H9 (cell line): Measurements from ENCODE around the gene ZC3H12D. TPM values are rescaled to one million over a fixed set of nuclear protein-coding genes. Genes with fewer than 3 reads are reported as not detected.

Source experiments
- DNase-seq: peaks from one replicate; pipeline ENCODE4 v3.0.0-alpha.2; 2017
- H2AFZ ChIP-seq: one replicate; pipeline ENCODE4 v1.6.1; 2013; ENCODE audit warnings: mild to moderate bottlenecking, low read length, control low read depth, moderate library complexity
- H2AK5ac ChIP-seq: 2 replicates; pipeline ENCODE4 v1.6.1; 2013; ENCODE audit warnings: low read length, control low read depth, mixed read lengths; ENCODE audit not compliant: insufficient read length
- H2BK120ac ChIP-seq: one replicate; pipeline ENCODE4 v1.6.1; 2013; ENCODE audit warnings: low read depth, mild to moderate bottlenecking, low read length, control low read depth, inconsistent platforms; ENCODE audit not compliant: poor library complexity, severe bottlenecking
- H2BK12ac ChIP-seq: 2 replicates; pipeline ENCODE4 v1.6.1; 2013; ENCODE audit warnings: low read length, control low read depth, mixed read lengths, low read depth; ENCODE audit not compliant: insufficient read length
- H2BK15ac ChIP-seq: 2 replicates; pipeline ENCODE4 v1.6.1; 2013; ENCODE audit warnings: low read depth, low read length, control low read depth
- H2BK20ac ChIP-seq: one replicate; pipeline ENCODE4 v1.6.1; 2013; ENCODE audit warnings: low read depth, mild to moderate bottlenecking, low read length, control low read depth, inconsistent platforms; ENCODE audit not compliant: poor library complexity, severe bottlenecking
- H2BK5ac ChIP-seq: 2 replicates; pipeline ENCODE4 v1.6.1; 2013; ENCODE audit warnings: low read length, control low read depth, mixed read lengths; ENCODE audit not compliant: insufficient read length
- H3K14ac ChIP-seq: 2 replicates; pipeline ENCODE4 v1.6.1; 2013; ENCODE audit warnings: low read length, control low read depth; ENCODE audit not compliant: insufficient read depth
- H3K18ac ChIP-seq: 2 replicates; pipeline ENCODE4 v1.6.1; 2013; ENCODE audit warnings: low read depth, mild to moderate bottlenecking, mixed read lengths, low read length, control low read depth; ENCODE audit not compliant: insufficient read length
- H3K23ac ChIP-seq: 2 replicates; pipeline ENCODE4 v1.6.1; 2013; ENCODE audit warnings: low read length, control low read depth, mixed read lengths, low read depth; ENCODE audit not compliant: insufficient read length
- H3K23me2 ChIP-seq: 2 replicates; pipeline ENCODE4 v1.6.1; 2013; ENCODE audit warnings: low read depth, mild to moderate bottlenecking, mixed read lengths, low read length, control low read depth; ENCODE audit not compliant: insufficient read length, poor library complexity, severe bottlenecking
- H3K27ac ChIP-seq: 2 replicates; pipeline ENCODE4 v1.5.1; 2013; ENCODE audit warnings: low read length, control low read depth, mixed read lengths, low read depth; ENCODE audit not compliant: insufficient read length
- H3K27me3 ChIP-seq: 2 replicates; pipeline ENCODE4 v1.6.1; 2013; ENCODE audit warnings: low read length, control low read depth, inconsistent platforms; ENCODE audit not compliant: insufficient read depth
- H3K4ac ChIP-seq: 2 replicates; pipeline ENCODE4 v1.6.1; 2013; ENCODE audit warnings: low read depth, mild to moderate bottlenecking, control low read depth, inconsistent platforms, low read length, moderate library complexity
- H3K4me1 ChIP-seq: 2 replicates; pipeline ENCODE4 v1.6.1; 2013; ENCODE audit warnings: low read length, control low read depth, inconsistent platforms; ENCODE audit not compliant: insufficient read depth
- H3K4me2 ChIP-seq: 2 replicates; pipeline ENCODE4 v1.6.1; 2013; ENCODE audit warnings: low read length, control low read depth, mixed read lengths; ENCODE audit not compliant: insufficient read length, insufficient read depth
- H3K56ac ChIP-seq: 2 replicates; pipeline ENCODE4 v1.6.1; 2013; ENCODE audit warnings: low read depth, mild to moderate bottlenecking, mixed read lengths, low read length, control low read depth; ENCODE audit not compliant: insufficient read length
- H3K79me1 ChIP-seq: 2 replicates; pipeline ENCODE4 v1.6.1; 2013; ENCODE audit warnings: low read depth, mild to moderate bottlenecking, moderate library complexity, low read length, control low read depth, inconsistent platforms; ENCODE audit not compliant: insufficient read depth, poor library complexity, severe bottlenecking
- H3K79me2 ChIP-seq: 2 replicates; pipeline ENCODE4 v1.6.1; 2013; ENCODE audit warnings: low read length, control low read depth, inconsistent platforms; ENCODE audit not compliant: insufficient read depth
- H3K9ac ChIP-seq: 2 replicates; pipeline ENCODE4 v1.6.1; 2013; ENCODE audit warnings: low read length, control low read depth, mixed read lengths; ENCODE audit not compliant: insufficient read length; ENCODE audit errors: extremely low read depth
- H3K9me3 ChIP-seq: one replicate; pipeline ENCODE4 v1.6.1; 2013; ENCODE audit warnings: low read depth, low read length, inconsistent platforms; ENCODE audit not compliant: control insufficient read depth
- H3T11ph ChIP-seq: one replicate; pipeline ENCODE4 v1.6.1; 2013; ENCODE audit warnings: mild to moderate bottlenecking, low read length, control low read depth, inconsistent platforms
- H4K20me1 ChIP-seq: one replicate; pipeline ENCODE4 v1.6.1; 2013; ENCODE audit not compliant: control insufficient read depth, insufficient read length, insufficient read depth
- H4K5ac ChIP-seq: 2 replicates; pipeline ENCODE4 v1.6.1; 2013; ENCODE audit warnings: low read depth, mild to moderate bottlenecking, mixed read lengths, low read length, control low read depth; ENCODE audit not compliant: insufficient read length
- H4K8ac ChIP-seq: replicated peaks from 2 replicates; pipeline ENCODE4 v1.6.1; 2013; ENCODE audit warnings: low read length, control low read depth, mixed read lengths, low read depth; ENCODE audit not compliant: insufficient read length
- H4K91ac ChIP-seq: 2 replicates; pipeline ENCODE4 v1.6.1; 2013; ENCODE audit warnings: low read depth, mild to moderate bottlenecking, moderate library complexity, mixed read lengths, low read length, control low read depth; ENCODE audit not compliant: insufficient read length
- H3K27ac Mint-ChIP-seq, 3 experiments: 2 replicates in 2 of 3; 3 replicates in 1 of 3; pipeline ENCODE4 v1.8.0; 2020 to 2021; ENCODE audit warnings: mixed read lengths in 3 of 3, mild to moderate bottlenecking in 1 of 3, moderate library complexity in 1 of 3
- H3K27me3 Mint-ChIP-seq: 2 replicates; pipeline ENCODE4 v1.8.0; 2021; ENCODE audit warnings: low read depth, mild to moderate bottlenecking, moderate library complexity, mixed read lengths
- H3K36me3 Mint-ChIP-seq, 3 experiments: 2 replicates in 2 of 3; 3 replicates in 1 of 3; pipeline ENCODE4 v1.8.0; 2020 to 2021; ENCODE audit warnings: low read depth in 3 of 3, mixed read lengths in 3 of 3; ENCODE audit not compliant: insufficient read depth in 1 of 3
- H3K4me1 Mint-ChIP-seq, 2 experiments: 2 replicates each; pipeline ENCODE4 v1.8.0; 2020; ENCODE audit warnings: mixed read lengths in 2 of 2
- H3K4me3 Mint-ChIP-seq, 2 experiments: 2 replicates in 1 of 2; 3 replicates in 1 of 2; pipeline ENCODE4 v1.8.0; 2020 to 2021; ENCODE audit warnings: mild to moderate bottlenecking in 2 of 2, mixed read lengths in 2 of 2, moderate library complexity in 1 of 2
- H3K9me3 Mint-ChIP-seq, 2 experiments: 2 replicates in 1 of 2; 3 replicates in 1 of 2; pipeline ENCODE4 v1.8.0; 2020; ENCODE audit warnings: mild to moderate bottlenecking in 2 of 2, mixed read lengths in 2 of 2, moderate library complexity in 1 of 2
- CTCF ChIP-seq: fragments of 200-600 bp; sonication (generic); conservative IDR thresholded peaks from 3 replicates; pipeline ENCODE4 v1.8.0; 2021; ENCODE audit warnings: antibody characterized with exemption, mild to moderate bottlenecking
- WGBS: extraction: QIAGEN DNeasy Blood & Tissue Kit; methylation state at CpG from one replicate; pipeline ENCODE4 v1.1.7; 2013; ENCODE audit warnings: missing lambda C conversion rate, low lambda C conversion rate, mixed read lengths; ENCODE audit not compliant: insufficient read length; ENCODE audit errors: extremely low coverage; 5-methylcytosine and 5-hydroxymethylcytosine counted together
- total RNA-seq: library from RNA; stranded (reverse); gene quantifications from 2 replicates; pipeline ENCODE4 v1.2.1, GENCODE V29; 2021

The ZC3H12D gene
- total RNA-seq, 1 experiment from 2014 or later, result 0.07 TPM

GRCh38 chr6:149488815-149489214 lies 4.0 kb upstream of the ZC3H12D start:
- no peaks in the 10 kb centered on the region for H3K4me1 ChIP-seq
- WGBS, result no CpG with 5 or more reads among the region's 3 CpGs
- no peaks in the 10 kb centered on the region for H3K9me3 ChIP-seq
- no peaks in the 10 kb centered on the region for H4K20me1 ChIP-seq
- no peaks in the 10 kb centered on the region for H3K27me3 ChIP-seq
- H4K5ac ChIP-seq, result no peak overlapping the region
- H3K4ac ChIP-seq, result no peak overlapping the region
- H2BK120ac ChIP-seq, result no peak overlapping the region
- no peaks in the 10 kb centered on the region for H3K9me3 Mint-ChIP-seq
- H3K36me3 Mint-ChIP-seq, result no peaks in the 10 kb centered on the region
- no peak overlapping the region for H4K8ac ChIP-seq
- H2AFZ ChIP-seq, result no peak overlapping the region
- H3K23ac ChIP-seq, result no peak overlapping the region
- H2BK5ac ChIP-seq, result no peak overlapping the region
- no peak overlapping the region for H3K4me2 ChIP-seq
- no peaks in the 10 kb centered on the region for H3K23me2 ChIP-seq
- no peak overlapping the region for H3K27ac Mint-ChIP-seq
- no peak overlapping the region for H3T11ph ChIP-seq
- no peak for TF ChIP-seq CTCF
- H3K14ac ChIP-seq, result no peak overlapping the region
- H3K79me1 ChIP-seq, result no peaks in the 10 kb centered on the region
- DNase-seq, result no peak
- H2BK15ac ChIP-seq, result no peak overlapping the region
- no peak overlapping the region for H4K91ac ChIP-seq
- peaks cover 6 to 9% of the 10 kb centered on the region in 2 experiments for H3K4me1 Mint-ChIP-seq
- H2BK12ac ChIP-seq, result no peak overlapping the region
- H2AK5ac ChIP-seq, result no peak overlapping the region
- H3K79me2 ChIP-seq, result no peaks in the 10 kb centered on the region
- no peak overlapping the region for H3K4me3 Mint-ChIP-seq
- no peak overlapping the region for H3K9ac ChIP-seq
- H2BK20ac ChIP-seq, result no peak overlapping the region
- H3K27ac ChIP-seq, result no peak overlapping the region
- H3K18ac ChIP-seq, result no peak overlapping the region
- no peaks in the 10 kb centered on the region for H3K27me3 Mint-ChIP-seq
- no peak overlapping the region for H3K56ac ChIP-seq
